Adrenal gland (tissue), 5 donors: ENCODE results near the gene CHRD.

Source experiments
- CTCF ChIP-seq, 6 experiments: fragments of 450-650 bp in 4 of 6; fragments of 200-600 bp in 2 of 6; sonication (generic) in 1 of 6; IDR thresholded peaks; 1 replicate in 5 of 6; 2 replicates in 1 of 6; pipeline versions ENCODE4 v1.5.1 to v1.8.0; 2016 to 2021; ENCODE audit warnings: antibody characterized with exemption in 6 of 6, mild to moderate bottlenecking in 2 of 6, moderate library complexity in 1 of 6
- POLR2A ChIP-seq, 2 donors: fragments of 450-650 bp; IDR thresholded peaks; one replicate each; pipeline ENCODE4 v1.6.1; 2017; ENCODE audit warnings: antibody characterized with exemption in 2 of 2, mild to moderate bottlenecking in 2 of 2, moderate library complexity in 1 of 2
- donor health status: DM: no; HTN: no; CAD: no.

GRCh38 chr3:184352149-184352785 is 27.6 kb upstream of the CHRD start:
- TF ChIP-seq POLR2A (IDR thresholded peaks at IDR 0.05) (no peak), CTCF (IDR thresholded peaks at IDR 0.05) (no peak)
